CD14-positive monocyte (primary cell): ENCODE data around the gene SIRPD. TPM values are rescaled to one million over a fixed set of nuclear protein-coding genes. Genes with fewer than 3 reads are reported as not detected.

ENCODE experiments used
- DNase-seq, 3 donors: peaks; one replicate each; pipeline ENCODE4 v3.0.0-alpha.2; 2011 to 2022
- H2AFZ ChIP-seq: 2 replicates; pipeline ENCODE4 v1.6.0; 2012; ENCODE audit warnings: mild to moderate bottlenecking, low read depth, low read length, inconsistent platforms; ENCODE audit not compliant: insufficient read depth, poor library complexity, severe bottlenecking
- H3K27ac ChIP-seq, 2 donors: 1 replicate in 1 of 2; 2 replicates in 1 of 2; pipeline ENCODE4 v1.5.1; 2012 to 2013; ENCODE audit warnings: low read length in 2 of 2, control low read depth in 1 of 2, inconsistent platforms in 1 of 2, low read depth in 1 of 2, mild to moderate bottlenecking in 1 of 2
- H3K27me3 ChIP-seq, 2 donors: one replicate each; pipeline versions ENCODE4 v1.6.0 to v1.6.1; 2011 to 2013; ENCODE audit warnings: low read length in 2 of 2; ENCODE audit not compliant: control insufficient read depth in 2 of 2, insufficient read depth in 2 of 2
- H3K36me3 ChIP-seq, 2 donors: replicated peaks in 1 of 2; 1 replicate in 1 of 2; 2 replicates in 1 of 2; pipeline versions ENCODE4 v1.5.1 to v1.6.1; 2012 to 2013; ENCODE audit warnings: low read length in 2 of 2, control low read depth in 1 of 2, inconsistent platforms in 1 of 2, mild to moderate bottlenecking in 1 of 2; ENCODE audit not compliant: insufficient read depth in 2 of 2, control insufficient read depth in 1 of 2
- H3K4me1 ChIP-seq, 2 donors: 1 replicate in 1 of 2; 2 replicates in 1 of 2; pipeline versions ENCODE4 v1.5.1 to v1.6.1; 2012 to 2013; ENCODE audit warnings: low read length in 2 of 2, control low read depth in 1 of 2, inconsistent platforms in 1 of 2, mild to moderate bottlenecking in 1 of 2, moderate library complexity in 1 of 2; ENCODE audit not compliant: insufficient read depth in 2 of 2, control insufficient read depth in 1 of 2
- H3K4me2 ChIP-seq: replicated peaks from 2 replicates; pipeline ENCODE3; 2012; ENCODE audit warnings: low read length, moderate library complexity, mild to moderate bottlenecking; ENCODE audit not compliant: poor library complexity, severe bottlenecking; ENCODE audit errors: extremely low read depth
- H3K4me3 ChIP-seq, 3 experiments: fragments of 200-600 bp in 1 of 3; sonication (generic) in 1 of 3; replicated peaks in 1 of 3; 1 replicate in 2 of 3; 2 replicates in 1 of 3; pipeline ENCODE4 v1.5.1; 2011 to 2013; ENCODE audit warnings: low read length in 3 of 3, mild to moderate bottlenecking in 3 of 3, control low read depth in 2 of 3, low read depth in 2 of 3, inconsistent platforms in 1 of 3, moderate library complexity in 1 of 3
- H3K79me2 ChIP-seq: 2 replicates; pipeline ENCODE4 v1.6.0; 2012; ENCODE audit warnings: mild to moderate bottlenecking, control low read depth, inconsistent platforms, low read length, moderate library complexity; ENCODE audit not compliant: insufficient read depth
- H3K9ac ChIP-seq: 2 replicates; pipeline ENCODE4 v1.6.0; 2017; ENCODE audit warnings: low read length, mild to moderate bottlenecking; ENCODE audit not compliant: insufficient read depth, poor library complexity, severe bottlenecking
- H3K9me3 ChIP-seq, 2 donors: replicated peaks in 1 of 2; 1 replicate in 1 of 2; 2 replicates in 1 of 2; pipeline versions ENCODE4 v1.5.1 to v1.6.1; 2012 to 2013; ENCODE audit warnings: low read length in 2 of 2, control low read depth in 1 of 2; ENCODE audit not compliant: control insufficient read depth in 1 of 2, insufficient read depth in 1 of 2
- H4K20me1 ChIP-seq: 2 replicates; pipeline ENCODE4 v1.6.0; 2012; ENCODE audit warnings: mild to moderate bottlenecking, low read length, control low read depth, moderate library complexity; ENCODE audit not compliant: insufficient read depth
- H3K27ac Mint-ChIP-seq, 7 donors: one replicate each; pipeline ENCODE4 v1.8.0; 2020; ENCODE audit warnings: mild to moderate bottlenecking in 7 of 7, mixed read lengths in 7 of 7, moderate library complexity in 6 of 7, inconsistent platforms in 2 of 7
- H3K27me3 Mint-ChIP-seq, 3 donors: one replicate each; pipeline ENCODE4 v1.8.0; 2021 to 2022; ENCODE audit warnings: low read depth in 3 of 3, mild to moderate bottlenecking in 3 of 3, mixed read lengths in 3 of 3, moderate library complexity in 3 of 3, inconsistent platforms in 1 of 3
- H3K36me3 Mint-ChIP-seq, 2 donors: one replicate each; pipeline ENCODE4 v1.8.0; 2020; ENCODE audit warnings: mixed read lengths in 2 of 2, inconsistent platforms in 1 of 2, mild to moderate bottlenecking in 1 of 2
- H3K4me1 Mint-ChIP-seq: one replicate; pipeline ENCODE4 v1.8.0; 2020; ENCODE audit warnings: mild to moderate bottlenecking, mixed read lengths
- H3K4me3 Mint-ChIP-seq, 2 donors: one replicate each; pipeline ENCODE4 v1.8.0; 2020; ENCODE audit warnings: mild to moderate bottlenecking in 2 of 2, mixed read lengths in 2 of 2, moderate library complexity in 1 of 2
- H3K9me3 Mint-ChIP-seq, 7 donors: one replicate each; pipeline ENCODE4 v1.8.0; 2020 to 2022; ENCODE audit warnings: mixed read lengths in 7 of 7, mild to moderate bottlenecking in 6 of 7, moderate library complexity in 6 of 7, inconsistent platforms in 2 of 7
- CTCF ChIP-seq: fragments of 200-600 bp; IDR thresholded peaks from one replicate; pipeline ENCODE4 v1.8.0; 2022; ENCODE audit warnings: antibody characterized with exemption, mild to moderate bottlenecking
- WGBS: methylation state at CpG from one replicate; pipeline ENCODE4 v1.1.5; 2013; ENCODE audit warnings: missing lambda C conversion rate; ENCODE audit not compliant: insufficient coverage; 5-methylcytosine and 5-hydroxymethylcytosine counted together
- intact Hi-C, 2 donors: fragments of 100-400 bp; cut with micrococcal nuclease; formaldehyde crosslinking; loops; one replicate each; pipeline versions ENCODE4 v1.15.0 to v1.15.1; 2023
- polyA plus RNA-seq, 3 donors: library from polyadenylated mRNA; depleted of rRNA in 1 of 3; unstranded in 2 of 3; stranded (reverse) in 1 of 3; fragments of 300-500 nt in 2 of 3; fragments of >200 nt in 1 of 3; fragmentation: Illumina TruSeq in 2 of 3; gene quantifications; 1 replicate in 2 of 3; 2 replicates in 1 of 3; pipeline ENCODE4 v1.2.3, GENCODE V29; 2012 to 2021
- small RNA-seq: library from RNA; depleted of rRNA; stranded (forward); fragments of <200 nt; gene quantifications from one replicate; pipeline ENCODE3, GENCODE V24; 2012; ENCODE audit warnings: low read depth; ENCODE audit not compliant: insufficient read length

The SIRPD gene
- polyA plus RNA-seq, 3 donors = 3.9 to 13.0 (median 12.0) TPM

GRCh38 chr20:1486566-1486965 is 70.9 kb downstream of the SIRPD start:
- no CpG with 5 or more reads among the region's 2 CpGs for WGBS
- Histone ChIP-seq H3K9me3 (no peaks in the 10 kb centered on the region), H3K36me3 (peaks cover 6 to 36% of the 10 kb centered on the region in 2 donors), H3K79me2 (peaks cover 97% of the 10 kb centered on the region), H2AFZ (no peak overlapping the region), H3K4me3 (peak overlapping the region; percentile 20 to 97 (median 47)), H3K27ac (peak overlapping the region in 1 of 2 donors; percentile 97), H3K27me3 (no peaks in the 10 kb centered on the region), H3K4me1 (peaks cover 43 to 96% of the 10 kb centered on the region in 2 donors), H4K20me1 (peaks cover 83% of the 10 kb centered on the region), H3K4me2 (peak overlapping the region; percentile 92), H3K9ac (no peak overlapping the region)
- no peaks in the 10 kb centered on the region for H3K27me3 Mint-ChIP-seq
- H3K4me3 Mint-ChIP-seq = peak overlapping the region in 1 of 2 donors; percentile 56
- H3K9me3 Mint-ChIP-seq = peaks cover 0 to 2% (median 0%) of the 10 kb centered on the region in 7 donors
- peaks cover 46 to 58% of the 10 kb centered on the region in 2 donors for H3K36me3 Mint-ChIP-seq
- no peak for DNase-seq
- intact Hi-C loops = no loop called here
- no peak for TF ChIP-seq CTCF
- peaks cover 83% of the 10 kb centered on the region for H3K4me1 Mint-ChIP-seq
- peak overlapping the region in 5 of 7 donors; percentile 21 to 58 (median 40) for H3K27ac Mint-ChIP-seq

GRCh38 chr20:1484438-1485116 is 72.9 kb downstream of the SIRPD start:
- no peak overlapping the region for H3K9ac ChIP-seq
- peaks cover 54 to 98% of the 10 kb centered on the region in 2 donors for H3K4me1 ChIP-seq
- peaks cover 100% of the 10 kb centered on the region for H3K79me2 ChIP-seq
- peaks cover 100% of the 10 kb centered on the region for H4K20me1 ChIP-seq
- Mint-ChIP-seq H3K9me3 (peaks cover 0 to 2% (median 0%) of the 10 kb centered on the region in 7 donors), H3K4me3 (peak overlapping the region; percentile 21 to 56), H3K4me1 (peaks cover 90% of the 10 kb centered on the region), H3K36me3 (peaks cover 61 to 74% of the 10 kb centered on the region in 2 donors), H3K27me3 (no peaks in the 10 kb centered on the region), H3K27ac (peak overlapping the region; percentile 57 to 94 (median 74))
- 56% methylated on average over 1 of the region's 5 CpGs for WGBS
- H2AFZ ChIP-seq = no peak overlapping the region
- no peaks in the 10 kb centered on the region for H3K9me3 ChIP-seq
- peak overlapping the region in 2 of 3 experiments; percentile 16 to 97 for H3K4me3 ChIP-seq
- intact Hi-C loops = no loop called here
- H3K36me3 ChIP-seq = peaks cover 23 to 55% of the 10 kb centered on the region in 2 donors
- peak overlapping the region; percentile 92 for H3K4me2 ChIP-seq
- no peaks in the 10 kb centered on the region for H3K27me3 ChIP-seq
- peak in 1 of 3 donors; percentile 27 for DNase-seq
- H3K27ac ChIP-seq = peak overlapping the region in 1 of 2 donors; percentile 97
- TF ChIP-seq CTCF = no peak

Small RNA genes within 50 kb of the gene (small RNA-seq; reads per million reads assigned to genes)
- not detected for gene RNU6-917P

Other genes starting within 250 kb of the SIRPD start
- 1 to 10 TPM in 1 of 3 donors, under 1 TPM in 2; 0.69 to 1.0 (median 0.71) TPM for gene SDCBP2, start 228.6 kb downstream of the SIRPD start, polyA plus RNA-seq
- 100 to 1,000 TPM; 155 to 268 (median 194) TPM for gene FKBP1A, start 164.7 kb downstream of the SIRPD start, polyA plus RNA-seq
- gene NSFL1C, start 90.9 kb downstream of the SIRPD start, polyA plus RNA-seq = 10 to 100 TPM; 52.8 to 80.8 (median 56.8) TPM
- 100 to 1,000 TPM in 1 of 3 donors, 10 to 100 TPM in 2; 81.5 to 174 (median 92.8) TPM for gene SIRPB2, start 66.3 kb downstream of the SIRPD start, polyA plus RNA-seq
- 100 to 1,000 TPM; 132 to 437 (median 137) TPM for gene SIRPB1, start 62.3 kb upstream of the SIRPD start, polyA plus RNA-seq
- under 1 TPM; 0.15 to 0.52 (median 0.51) TPM for gene SIRPG, start 100.1 kb upstream of the SIRPD start, polyA plus RNA-seq